ENCODE data around the gene MYPOP. TPM values are rescaled to one million over a fixed set of nuclear protein-coding genes. Genes with fewer than 3 reads are reported as not detected.

Gene MYPOP
- total and polyA plus RNA-seq, 9 of the 15 experiments (the other 6 are each of a cell fraction or from before 2014, with no cell fraction given): 0.32 to 7.6 (median 1.6) TPM

GRCh38 chr19:45885556-45886426 lies 16.6 kb downstream of the MYPOP start, which contains the start of gene IRF2BP1 (continued):
- TF ChIP-seq KDM5B (IDR thresholded peaks at IDR 0.05; ENCODE audit: insufficient replicate concordance, low read depth, low read length): no peak
- no peak for TF ChIP-seq EHMT2 (IDR thresholded peaks at IDR 0.05)
- TF ChIP-seq JUN (IDR thresholded peaks at IDR 0.05; ENCODE audit: borderline replicate concordance, low read depth, low read length): peak; percentile 50; the same call in 1 of the 2 replicates
- TF ChIP-seq JUN (CRISPR knock-in tag; IDR thresholded peaks at IDR 0.05; ENCODE audit: borderline replicate concordance): 0 out of 2 replicates have a peak, but pooled peaks have one; percentile 46
- peak; percentile 14 for TF ChIP-seq PHF20 (IDR thresholded peaks at IDR 0.05; ENCODE audit: partially characterized antibody)
- TF ChIP-seq ZC3H11A (IDR thresholded peaks at IDR 0.05; ENCODE audit: low read depth, low read length): no peak
- TF ChIP-seq BHLHE40 (IDR thresholded peaks at IDR 0.05; ENCODE audit: low read length): 0 out of 2 replicates have a peak, but pooled peaks have one; percentile 6
- peak; percentile 60 to 61; a peak in 3 of 4 replicates for TF ChIP-seq NRF1 (conservative IDR thresholded peaks at IDR 0.05 in 1 of 2, IDR thresholded peaks at IDR 0.05 in 1 of 2)
- TF ChIP-seq ZNF512 (tag; IDR thresholded peaks at IDR 0.05): no peak
- TF ChIP-seq HNRNPUL1 (IDR thresholded peaks at IDR 0.05; ENCODE audit: low read length): no peak
- TF ChIP-seq CAMTA2 (CRISPR knock-in tag; conservative IDR thresholded peaks at IDR 0.05): 0 out of 2 replicates have a peak, but pooled peaks have one; percentile 46
- TF ChIP-seq PTRF (tag; IDR thresholded peaks at IDR 0.05): no peak
- TF ChIP-seq NBN (IDR thresholded peaks at IDR 0.05; ENCODE audit: low read depth): 0 out of 2 replicates have a peak, but pooled peaks have one; percentile 14
- TF ChIP-seq LCOR (CRISPR knock-in tag; IDR thresholded peaks at IDR 0.05): no peak
- no peak for TF ChIP-seq POLR2B (IDR thresholded peaks at IDR 0.05; ENCODE audit: low read depth, partially characterized antibody)
- no peak for TF ChIP-seq GABPB2 (CRISPR knock-in tag; conservative IDR thresholded peaks at IDR 0.05)
- TF ChIP-seq NKRF (IDR thresholded peaks at IDR 0.05; ENCODE audit: borderline replicate concordance): no peak
- TF ChIP-seq ELK3 (CRISPR knock-in tag; IDR thresholded peaks at IDR 0.05): no peak
- TF ChIP-seq ARID3B (CRISPR knock-in tag; IDR thresholded peaks at IDR 0.05; ENCODE audit: borderline replicate concordance): no peak
- peak; percentile 77 for TF ChIP-seq SAFB (IDR thresholded peaks at IDR 0.05; ENCODE audit: borderline replicate concordance, low read depth, low read length)
- TF ChIP-seq YY1 (IDR thresholded peaks at IDR 0.05; ENCODE audit: borderline replicate concordance in 1 of 3, control insufficient read depth in 1 of 3, extremely low read depth in 1 of 3, insufficient read depth in 3 of 3, insufficient read length in 1 of 3, insufficient replicate concordance in 2 of 3, low read depth in 1 of 3, low read length in 2 of 3): peak in 2 of 3 experiments; percentile 41 to 45
